ENCODE measurements around the gene PTX4.

PTX4 gene

GRCh38 chr16:1499756-1500464 lies 11.2 kb upstream of the PTX4 start:
- no peak for DNase-seq (ENCODE audit: low read depth)

DNA sequence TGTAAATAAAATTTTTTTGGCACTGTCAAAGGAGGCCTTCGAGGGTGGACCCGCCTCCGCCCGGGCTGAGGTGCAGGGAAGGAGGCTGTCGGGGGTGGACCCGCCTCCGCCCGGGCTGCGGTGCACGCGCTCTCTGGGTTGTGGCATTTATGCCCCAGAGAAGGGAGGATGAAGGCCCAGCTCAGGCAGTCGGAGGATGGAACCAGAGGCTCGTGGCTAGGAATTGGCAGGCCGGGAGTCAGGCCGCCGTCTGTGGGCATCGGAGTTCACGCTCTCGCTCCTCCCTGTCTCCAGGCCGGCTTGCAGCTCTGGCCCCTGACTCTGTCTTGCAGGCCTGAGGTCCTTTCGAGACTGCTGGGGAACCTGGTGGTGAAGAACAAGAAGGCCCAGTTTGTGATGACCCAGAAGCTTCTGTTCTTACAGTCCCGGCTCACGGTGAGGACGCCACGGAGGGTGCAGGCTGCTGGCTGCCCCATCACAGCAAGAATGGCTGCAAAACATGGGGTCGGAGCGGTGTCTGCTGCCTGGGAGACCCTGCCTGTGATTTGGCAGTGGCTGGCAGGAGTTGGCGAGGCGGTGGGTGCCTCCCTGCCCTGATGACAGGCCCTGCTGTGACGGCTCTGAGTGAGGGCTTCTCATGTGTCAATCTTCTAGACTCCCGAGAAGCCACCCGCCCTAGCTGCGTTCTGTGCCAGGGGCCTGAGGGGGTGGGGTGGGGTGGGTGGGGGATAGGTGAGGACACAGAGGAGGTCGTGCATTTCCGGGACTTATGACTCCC lies 10.3 kb upstream of the PTX4 start:
- no peak for DNase-seq (ENCODE audit: low read depth)

DNA sequence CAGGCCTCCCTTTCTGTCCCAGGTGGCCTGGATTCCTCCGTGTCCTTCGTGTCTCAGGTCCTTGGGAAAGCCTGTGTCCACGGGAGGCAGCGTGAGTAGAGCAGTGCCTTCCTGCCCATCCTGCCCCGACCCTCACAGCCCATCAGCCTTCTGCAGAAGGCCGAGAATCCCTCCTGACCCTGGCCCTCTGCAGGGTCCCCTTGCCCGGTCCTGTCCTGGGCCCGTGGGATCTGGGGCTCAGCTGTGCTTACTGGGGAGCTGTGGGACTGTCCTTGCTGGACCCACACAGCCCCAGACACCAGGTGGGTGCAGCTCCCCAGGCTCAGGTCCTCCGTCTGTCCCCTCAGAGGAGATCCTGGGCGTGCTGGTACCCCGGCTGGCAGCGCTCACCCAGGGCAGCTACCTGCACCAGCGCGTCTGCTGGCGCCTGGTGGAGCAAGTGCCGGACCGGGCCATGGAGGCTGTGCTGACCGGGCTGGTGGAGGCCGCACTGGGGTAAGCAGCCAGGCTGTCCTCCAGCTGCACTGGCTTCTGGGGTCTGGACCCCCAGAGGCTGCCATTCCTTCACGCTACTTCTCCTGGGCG lies 8.4 kb upstream of the PTX4 start:
- DNase-seq (ENCODE audit: low read depth), result no peak

GRCh38 chr16:1496464-1496863 lies 7.7 kb upstream of the PTX4 start:
- no peak for DNase-seq (ENCODE audit: low read depth)

DNA sequence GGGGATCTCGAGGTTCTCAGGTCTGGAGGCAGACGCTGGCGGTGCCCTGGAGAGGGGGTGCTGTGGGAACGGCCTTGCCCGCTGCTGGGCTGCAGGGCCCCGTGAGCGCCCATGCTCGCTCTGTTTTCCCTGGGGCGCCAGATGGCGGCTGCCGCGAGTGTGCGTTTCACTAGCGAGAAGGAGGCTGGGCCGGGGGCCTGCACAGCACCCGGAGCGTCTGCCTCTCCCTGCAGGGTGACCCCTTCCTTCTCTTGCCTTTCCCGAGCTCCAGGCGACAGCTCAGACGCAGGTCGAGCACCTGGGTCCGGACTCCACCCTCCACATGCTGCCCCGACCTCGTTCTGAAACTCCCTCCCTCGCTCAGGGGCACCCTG lies 7.1 kb upstream of the PTX4 start:
- DNase-seq (ENCODE audit: low read depth), result no peak

GRCh38 chr16:1495211-1495888 lies 6.6 kb upstream of the PTX4 start:
- DNase-seq (ENCODE audit: low read depth), result no peak

DNA sequence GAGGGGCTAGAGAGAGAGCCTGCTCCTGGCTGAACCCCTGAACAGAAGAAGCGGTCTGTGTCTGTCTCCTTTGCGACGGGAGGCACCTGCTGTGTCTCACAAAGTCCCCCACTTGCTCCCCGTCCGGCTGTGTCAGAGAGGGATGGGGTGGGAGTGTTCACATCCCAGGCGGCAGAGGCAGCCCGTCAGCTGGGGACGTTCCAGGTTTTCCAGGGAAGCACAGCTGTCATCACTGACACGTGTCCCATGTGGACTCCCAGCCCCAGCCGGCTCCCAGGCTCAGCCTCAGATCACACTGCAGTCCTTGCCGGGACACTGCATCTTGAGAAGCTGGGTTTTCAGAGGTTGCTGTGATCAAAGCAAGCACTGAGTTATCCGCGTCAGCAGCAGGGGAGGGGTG lies 6.0 kb upstream of the PTX4 start:
- peak; percentile 27 for DNase-seq (ENCODE audit: low read depth)

DNA sequence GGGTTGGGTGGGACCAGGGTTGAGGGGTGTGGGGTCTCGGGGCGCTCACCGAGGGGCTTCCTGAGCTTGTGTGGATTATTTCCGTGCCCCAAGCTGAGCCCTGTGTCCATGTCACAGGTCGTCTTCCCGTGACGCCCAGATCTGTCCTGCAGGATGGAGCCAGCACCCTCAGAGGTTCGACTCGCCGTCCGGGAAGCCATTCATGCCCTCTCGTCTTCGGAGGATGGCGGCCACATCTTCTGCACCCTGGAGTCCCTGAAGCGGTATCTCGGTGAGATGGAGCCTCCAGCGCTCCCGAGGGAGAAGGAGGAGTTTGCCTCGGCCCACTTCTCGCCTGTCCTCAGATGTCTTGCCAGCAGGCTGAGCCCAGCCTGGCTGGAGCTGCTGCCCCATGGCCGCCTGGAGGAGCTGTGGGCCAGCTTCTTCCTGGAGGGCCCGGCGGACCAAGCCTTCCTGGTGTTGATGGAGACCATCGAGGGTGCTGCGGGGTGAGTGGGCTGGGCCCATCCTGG lies 5.4 kb upstream of the PTX4 start:
- peak; percentile 85 for DNase-seq (ENCODE audit: low read depth)

GRCh38 chr16:1493746-1494094 lies 5.0 kb upstream of the PTX4 start:
- peak; percentile 22 for DNase-seq (ENCODE audit: low read depth)

DNA sequence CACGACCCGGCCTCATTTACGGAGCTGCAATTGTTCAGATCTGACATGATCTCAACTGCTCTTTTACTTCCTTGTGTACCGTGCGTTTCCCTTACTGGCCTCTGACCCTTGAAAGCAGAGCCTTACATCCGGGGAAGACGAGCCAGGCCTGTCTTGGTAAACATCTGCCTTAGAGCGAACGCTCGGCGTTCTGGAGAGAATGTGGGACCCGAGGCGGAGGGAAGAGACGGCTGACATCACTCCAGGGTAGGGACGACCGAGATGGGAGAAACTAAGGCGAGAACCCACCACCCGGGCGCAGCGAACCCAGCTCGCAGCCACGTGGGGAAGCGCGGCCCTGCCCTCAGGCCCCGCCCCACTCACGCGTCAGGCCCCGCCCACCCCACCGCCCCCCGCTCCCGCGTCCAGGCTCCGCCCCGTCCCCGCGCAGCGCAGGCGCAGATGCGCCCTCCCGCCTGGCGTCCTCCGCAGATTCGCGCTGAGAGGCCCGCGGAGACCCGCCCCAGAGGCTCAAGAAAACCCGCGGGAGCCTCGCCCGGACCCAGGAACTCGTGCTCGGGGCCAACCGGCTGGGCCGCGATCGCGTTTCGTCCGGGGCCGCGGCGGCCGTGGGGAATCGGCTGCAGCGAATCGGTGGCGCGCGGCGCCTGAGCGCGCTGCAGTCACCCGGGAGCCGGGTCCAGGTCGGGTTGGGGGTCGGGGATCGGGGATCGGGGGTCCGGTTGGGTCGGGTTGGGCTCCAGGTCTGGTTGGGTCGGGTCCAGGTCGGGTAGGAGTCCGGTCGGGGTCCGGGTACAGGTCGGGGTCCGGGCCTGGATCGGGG lies 4.4 kb upstream of the PTX4 start, which contains the start of gene TELO2:
Gene TELO2, plus strand, starts transcription at position 438 of the 823 bp plus-strand sequence. CDS start 922 bp downstream, outside the sequence.
- DNase-seq (ENCODE audit: low read depth), result peak; percentile 76

DNA sequence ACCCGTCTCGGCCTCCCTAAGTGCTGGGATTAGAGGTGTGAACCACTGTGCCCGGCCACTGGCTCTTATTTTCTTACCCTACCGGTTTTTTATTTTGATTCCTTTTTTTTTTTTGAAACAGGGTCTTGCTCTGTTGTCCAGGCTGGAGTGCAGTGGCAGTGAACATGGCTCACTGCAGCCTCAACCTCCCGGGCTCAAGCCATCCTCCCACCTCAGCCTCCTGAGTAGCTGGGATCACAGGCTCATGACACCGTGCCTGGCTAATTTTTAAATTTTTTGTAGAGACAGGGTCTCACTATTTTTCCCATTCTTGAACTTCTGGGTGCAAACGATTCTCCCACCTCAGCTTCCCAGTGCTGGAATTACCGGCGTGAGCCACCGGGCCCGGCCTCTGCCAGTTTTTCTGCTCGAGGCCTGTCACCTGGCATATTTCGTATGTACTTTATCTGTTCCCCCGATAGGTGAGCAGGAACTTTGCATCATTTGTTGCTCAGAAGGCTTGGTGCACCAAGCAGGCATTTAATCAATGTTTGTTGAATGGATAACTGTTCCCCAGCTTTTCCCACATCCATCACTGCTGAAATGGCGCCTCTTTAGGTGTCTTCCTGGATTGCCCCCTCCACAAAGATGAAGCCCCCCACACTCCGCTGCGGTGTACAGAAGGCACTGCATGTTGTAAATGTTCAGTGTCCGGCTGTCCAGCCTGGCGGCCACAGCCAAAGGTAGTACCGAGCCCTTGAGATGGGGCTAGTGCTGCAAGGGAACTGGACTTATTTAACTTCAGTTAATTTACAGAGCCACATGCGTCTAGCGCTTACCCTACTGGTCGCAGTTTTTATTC lies 3.6 kb upstream of the PTX4 start:
- DNase-seq (ENCODE audit: low read depth), result no peak

- DNase-seq (ENCODE audit: low read depth), result no peak
Observed at GRCh38 chr16:1491327-1491726, 2.6 kb upstream of the PTX4 start.

- no peak for DNase-seq (ENCODE audit: low read depth)
Observed at GRCh38 chr16:1489077-1489476, 333 bp upstream of the PTX4 start.

DNA sequence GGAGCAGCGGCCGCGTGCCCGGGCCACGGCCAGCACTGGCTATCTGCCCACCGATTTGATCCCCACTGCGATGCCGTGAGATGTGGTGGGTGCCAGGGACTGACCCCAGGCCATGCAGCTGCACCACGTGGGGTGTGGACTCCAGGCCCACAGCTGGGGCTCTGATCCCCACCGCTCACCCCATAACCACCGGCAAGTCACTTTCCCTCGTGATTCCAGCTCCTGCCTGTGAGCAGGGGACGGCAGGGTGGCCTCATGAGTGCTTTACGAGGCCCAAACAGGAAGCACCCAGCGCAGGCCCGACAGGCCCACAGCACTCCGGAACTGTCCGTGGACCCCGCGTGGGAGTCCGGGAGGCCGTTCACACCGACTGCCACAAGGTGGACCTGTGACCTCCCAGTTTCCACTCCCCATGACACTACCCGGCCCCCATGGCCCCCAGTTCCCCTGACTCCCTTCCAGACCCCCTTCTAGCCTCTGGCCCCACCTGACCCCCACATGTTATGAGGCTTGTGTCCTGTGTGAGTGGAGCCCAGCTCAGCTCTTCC lies 616 bp downstream of the PTX4 start:
- no peak for DNase-seq (ENCODE audit: low read depth)

GRCh38 chr16:1487395-1488053 lies 1.2 kb downstream of the PTX4 start:
- DNase-seq (ENCODE audit: low read depth), result no peak

- DNase-seq (ENCODE audit: low read depth), result no peak
Observed at GRCh38 chr16:1486551-1487390, 2.0 kb downstream of the PTX4 start.

GRCh38 chr16:1485847-1486496 lies 2.8 kb downstream of the PTX4 start:
- no peak for DNase-seq (ENCODE audit: low read depth)
